AG04450 (cell line): ENCODE data around the gene NEDD9. TPM values are rescaled to one million over a fixed set of nuclear protein-coding genes. Genes with fewer than 3 reads are reported as not detected.

Experiments
- CTCF ChIA-PET: fragments of 300-600, 350-600 bp; formaldehyde crosslinking; extraction: SDS; loops from one replicate; lab custom pipeline; 2022; ENCODE audit warnings: antibody characterized with exemption, inconsistent platforms; lab: Charles Lee
- POLR2A ChIA-PET: fragments of 350-600 bp; formaldehyde crosslinking; extraction: SDS; loops from one replicate; lab custom pipeline; 2021; ENCODE audit warnings: antibody characterized with exemption, inconsistent platforms; lab: Yijun Ruan, JAX
- DNase-seq: peaks from one replicate; pipeline ENCODE4 v3.0.0-alpha.2; 2011; ENCODE audit warnings: low read depth, low spot score
- H3K27ac ChIP-seq: one replicate; pipeline ENCODE4 v1.5.1; 2012; ENCODE audit warnings: low read depth, low read length, control low read depth
- H3K27me3 ChIP-seq: one replicate; pipeline ENCODE4 v1.6.0; 2012; ENCODE audit warnings: low read length; ENCODE audit not compliant: control insufficient read depth, insufficient read depth
- H3K4me3 ChIP-seq: 2 replicates; pipeline ENCODE4 v1.5.1; 2011; ENCODE audit warnings: mild to moderate bottlenecking, low read depth, low read length, control low read depth
- H3K9me3 ChIP-seq: 2 replicates; pipeline ENCODE4 v1.5.1; 2012; ENCODE audit warnings: low read length; ENCODE audit not compliant: control insufficient read depth, insufficient read depth
- CTCF ChIP-seq: IDR thresholded peaks from 2 replicates; pipeline ENCODE4 v1.5.1; 2011; ENCODE audit warnings: low read depth, low read length, control low read depth, inconsistent platforms
- polyA plus RNA-seq: library from polyadenylated mRNA; depleted of rRNA; stranded (reverse); fragments of >200 nt; gene quantifications from 2 replicates; pipeline ENCODE4 v1.2.3, GENCODE V29; 2011

The NEDD9 gene
- polyA plus RNA-seq, 1 experiment = 7.2 TPM

GRCh38 chr6:11273406-11274065, 41.1 kb upstream of the NEDD9 start:
- ChIA-PET CTCF (interaction anchor here (1.6 kb wide), 1 partner anchor 222 kb away, joined by 3 read pairs; no protein-coding TSS in a partner anchor), POLR2A (no interaction called here)
- Histone ChIP-seq H3K27me3 (no peaks in the 10 kb centered on the region), H3K9me3 (no peaks in the 10 kb centered on the region), H3K27ac (no peak overlapping the region), H3K4me3 (no peak overlapping the region)
- no peak for TF ChIP-seq CTCF
- no peak for DNase-seq

GRCh38 chr6:11272491-11273192, 40.2 kb upstream of the NEDD9 start:
- ChIA-PET POLR2A (interaction anchor here (1.2 to 1.6 kb wide), 2 partner anchors 9 to 92 kb away, joined by 3 to 4 read pairs; no protein-coding TSS in a partner anchor), CTCF (interaction anchor here (1.6 kb wide), 1 partner anchor 223 kb away, joined by 3 read pairs; no protein-coding TSS in a partner anchor)
- H3K27me3 ChIP-seq = no peaks in the 10 kb centered on the region
- H3K27ac ChIP-seq = no peak overlapping the region
- DNase-seq = no peak
- no peak overlapping the region for H3K4me3 ChIP-seq
- no peak for TF ChIP-seq CTCF
- no peaks in the 10 kb centered on the region for H3K9me3 ChIP-seq

- H3K4me3 ChIP-seq = no peak overlapping the region
- DNase-seq = peak; percentile 95
- no peaks in the 10 kb centered on the region for H3K27me3 ChIP-seq
- ChIA-PET CTCF (interaction anchor here (1.6 to 2.0 kb wide), 2 partner anchors 224 to 225 kb away, joined by 3 to 10 read pairs; no protein-coding TSS in a partner anchor), POLR2A (interaction anchor here (0.8 to 1.6 kb wide), 7 partner anchors 8 to 93 kb away, joined by 3 to 11 read pairs (median 4); partner anchors contain the start of gene NEDD9)
- H3K9me3 ChIP-seq = no peaks in the 10 kb centered on the region
- TF ChIP-seq CTCF = no peak
- peak overlapping the region; percentile 88 for H3K27ac ChIP-seq
These were observed 39.0 kb upstream of the NEDD9 start for GRCh38 chr6:11271228-11272020.

- H3K27ac ChIP-seq = peak overlapping the region; percentile 88
- POLR2A ChIA-PET = interaction anchor here (1.0 to 1.6 kb wide), 4 partner anchors 7 to 48 kb away, joined by 3 to 11 read pairs (median 6); partner anchors contain the start of gene NEDD9
- DNase-seq = no peak
- no peaks in the 10 kb centered on the region for H3K9me3 ChIP-seq
- H3K27me3 ChIP-seq = no peaks in the 10 kb centered on the region
- no peak for TF ChIP-seq CTCF
- CTCF ChIA-PET = interaction anchor here (2.0 kb wide), 1 partner anchor 226 kb away, joined by 10 read pairs; no protein-coding TSS in a partner anchor
- H3K4me3 ChIP-seq = no peak overlapping the region
These were observed 37.9 kb upstream of the NEDD9 start for GRCh38 chr6:11270030-11271027.
